Inflammatory macrophage (primary cell): ENCODE data around the gene TUBB.
"Not testable (repeated sequence)": the region's sequence is repeated elsewhere in the genome, so short reads cannot be mapped to it uniquely, and the experiment has no call there.

Experiments
- DNase-seq, 2 donors: peaks; one replicate each; pipeline ENCODE4 v3.0.0-alpha.2; 2020 to 2022

The TUBB gene

GRCh38 chr6:30687659-30688431 is 32.3 kb upstream of the TUBB start:
- no peak for DNase-seq

GRCh38 chr6:30688569-30688968 is 31.6 kb upstream of the TUBB start:
- DNase-seq: no peak

- DNase-seq: no peak
These were observed 30.9 kb upstream of the TUBB start for GRCh38 chr6:30689022-30689865.

GRCh38 chr6:30689985-30690384 is 30.2 kb upstream of the TUBB start:
- no peak for DNase-seq

GRCh38 chr6:30690403-30691207 is 29.5 kb upstream of the TUBB start, which contains the start of gene NRM:
NRM (minus strand) TSS chr6:30690984; CDS start chr6:30690974, 10 bp downstream.
- peak; percentile 78 to 88 for DNase-seq

DNA sequence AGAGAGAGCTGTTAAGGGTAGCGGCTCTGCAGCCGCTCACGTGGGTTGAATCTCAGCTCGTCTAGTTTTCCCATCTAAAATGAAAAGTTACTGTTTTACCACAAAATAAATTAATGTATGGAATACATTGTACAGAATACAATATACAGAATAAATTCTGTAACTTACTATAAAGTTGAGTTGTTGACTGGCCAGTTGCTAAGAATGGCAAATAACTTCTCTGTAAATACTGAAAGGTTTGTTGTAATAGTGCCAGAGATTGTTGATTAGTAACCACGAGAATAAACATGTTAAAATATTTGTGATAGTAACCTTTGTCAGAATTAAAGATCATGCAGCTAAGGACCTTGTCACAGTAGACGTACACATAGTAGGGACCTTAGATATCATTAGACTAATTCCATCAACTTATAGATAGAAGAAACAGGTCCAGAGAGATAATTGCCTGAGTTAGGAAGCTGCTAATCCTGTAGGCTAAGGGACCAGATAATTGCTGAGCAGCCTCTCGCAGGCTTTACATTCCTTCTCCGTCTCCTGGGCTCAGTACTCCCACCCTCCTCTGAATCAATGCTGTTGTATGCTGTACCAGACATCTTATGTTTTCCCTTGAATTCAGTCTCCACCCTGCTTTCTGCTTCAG is 28.8 kb upstream of the TUBB start:
- DNase-seq: no peak

DNA sequence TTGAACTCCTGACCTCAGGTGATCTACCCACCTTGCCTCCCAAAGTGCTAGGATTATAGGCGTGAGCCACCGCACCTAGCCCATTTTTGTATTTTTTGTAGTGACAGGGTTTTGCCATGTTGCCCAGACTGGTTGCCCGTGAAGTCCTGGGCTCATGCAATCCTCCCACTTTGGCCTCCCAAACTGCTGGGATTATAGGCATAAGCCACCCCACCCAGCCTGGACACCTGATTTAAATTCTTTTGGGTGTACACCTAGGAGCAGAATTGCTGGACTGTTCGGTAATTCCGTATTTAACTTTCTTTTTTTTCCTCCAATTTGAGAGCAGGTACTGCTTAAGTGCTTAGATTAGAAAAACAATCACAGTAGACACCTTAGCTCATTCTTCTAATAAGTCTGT is 23.7 kb upstream of the TUBB start:
- DNase-seq: no peak

- DNase-seq: peak; percentile 65 to 80
These were observed 19.8 kb upstream of the TUBB start for GRCh38 chr6:30700340-30700739.

DNA sequence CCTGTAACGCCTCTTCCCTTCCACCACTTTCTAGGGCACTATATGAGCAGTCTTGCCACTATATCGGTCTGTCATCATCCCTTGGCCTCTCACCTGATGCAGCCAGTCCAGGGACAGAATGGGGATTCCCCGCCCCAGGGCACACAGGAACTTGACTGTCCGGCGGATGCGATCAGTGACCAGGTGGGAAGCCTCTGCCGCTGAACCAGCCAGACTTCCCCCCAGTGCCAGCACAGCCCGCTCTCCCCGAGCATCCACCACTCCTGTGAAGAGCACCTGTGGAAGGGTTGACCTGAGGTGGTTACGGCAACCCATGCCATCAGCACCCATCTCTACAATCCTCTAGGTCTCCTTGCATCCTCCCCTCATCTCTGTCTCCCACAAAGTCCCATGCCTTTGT is 17.1 kb upstream of the TUBB start:
- no peak for DNase-seq

DNA sequence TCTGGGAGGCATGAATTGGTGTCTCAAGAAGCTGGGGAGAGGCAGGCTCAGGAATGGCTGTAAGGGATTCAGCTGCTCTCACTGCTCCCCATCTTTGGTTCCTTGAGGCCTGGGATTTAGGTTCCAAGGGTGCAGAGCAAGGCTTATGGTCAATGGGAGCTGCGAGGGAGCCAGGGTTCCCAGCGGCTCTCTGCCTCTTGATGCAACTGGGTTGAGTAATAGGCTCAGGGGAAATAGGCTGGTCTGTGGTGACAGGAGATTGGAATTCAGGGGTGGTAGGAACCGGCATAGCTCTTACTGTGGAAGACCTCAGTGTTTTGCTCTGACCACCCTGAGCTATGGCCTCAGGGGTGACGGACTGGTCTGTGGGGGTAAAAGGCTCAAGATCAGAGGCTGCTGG is 16.3 kb upstream of the TUBB start:
- peak; percentile 40 to 44 for DNase-seq

GRCh38 chr6:30705620-30706019 is 14.5 kb upstream of the TUBB start:
- no peak for DNase-seq

- no peak for DNase-seq
These were observed 12.8 kb upstream of the TUBB start for GRCh38 chr6:30707281-30707850.

DNA sequence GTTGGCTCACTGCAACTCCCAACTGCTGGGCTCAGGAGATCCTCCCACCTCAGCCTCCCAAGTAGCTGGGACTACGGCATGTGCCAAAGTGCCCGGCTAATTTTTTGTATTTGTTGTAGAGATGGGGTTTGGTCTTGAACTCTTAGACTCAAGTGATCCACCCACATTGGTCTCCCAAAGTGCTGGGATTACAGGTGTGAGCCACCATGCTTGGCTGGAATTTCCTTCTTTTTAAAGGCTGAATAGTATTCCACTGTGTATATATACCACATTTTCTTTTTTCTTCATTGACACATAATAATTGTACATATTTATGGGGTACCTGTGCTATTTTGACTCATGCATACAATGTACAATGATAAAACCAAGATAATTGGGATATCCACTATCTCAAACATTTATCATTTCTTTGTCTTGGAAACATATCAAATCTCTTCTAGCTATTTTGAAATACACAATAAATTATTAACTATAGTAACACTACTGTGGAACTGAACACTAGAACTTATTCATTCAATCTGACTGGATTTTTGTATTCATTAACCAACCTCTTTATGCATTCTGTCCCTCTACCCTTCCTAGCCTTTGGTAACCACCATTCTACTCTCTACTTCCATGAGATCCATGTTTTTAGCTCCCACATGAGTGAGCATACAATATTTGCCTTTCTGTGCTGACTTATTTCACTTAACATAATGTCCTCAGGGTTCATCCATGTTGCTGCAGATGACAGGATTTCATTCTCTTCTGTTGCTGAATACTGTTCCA is 10.9 kb upstream of the TUBB start:
- DNase-seq: no peak

DNA sequence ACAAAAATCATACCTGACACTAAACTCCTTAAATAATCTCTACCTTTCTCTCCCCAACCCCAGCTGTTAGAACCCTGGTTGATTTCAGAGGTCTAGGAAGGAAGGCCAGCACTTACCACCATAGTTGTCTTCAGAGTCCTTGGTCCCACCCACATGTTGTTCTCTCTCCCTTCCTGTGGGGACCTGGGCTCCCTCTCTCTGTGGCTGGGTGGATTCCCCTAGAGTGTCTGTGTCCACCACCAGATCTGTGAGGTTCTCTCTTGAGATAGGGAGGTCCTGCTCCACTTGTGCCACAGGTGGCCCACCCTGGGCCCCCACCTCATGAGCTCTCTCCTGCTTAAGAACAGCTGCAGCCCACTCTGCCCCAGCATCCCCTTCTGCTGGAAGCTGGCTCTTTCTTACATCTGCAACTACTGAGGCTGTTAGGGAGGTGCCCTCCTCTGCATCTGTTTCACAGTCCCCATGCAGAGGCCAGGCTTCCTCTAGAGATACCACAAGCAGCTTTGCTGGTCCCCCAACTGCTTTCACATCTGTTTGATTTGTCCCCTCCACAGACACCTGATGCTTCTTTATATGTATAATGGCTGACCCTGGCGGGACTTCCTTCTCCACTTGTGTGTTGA is 8.3 kb upstream of the TUBB start:
- no peak for DNase-seq

DNA sequence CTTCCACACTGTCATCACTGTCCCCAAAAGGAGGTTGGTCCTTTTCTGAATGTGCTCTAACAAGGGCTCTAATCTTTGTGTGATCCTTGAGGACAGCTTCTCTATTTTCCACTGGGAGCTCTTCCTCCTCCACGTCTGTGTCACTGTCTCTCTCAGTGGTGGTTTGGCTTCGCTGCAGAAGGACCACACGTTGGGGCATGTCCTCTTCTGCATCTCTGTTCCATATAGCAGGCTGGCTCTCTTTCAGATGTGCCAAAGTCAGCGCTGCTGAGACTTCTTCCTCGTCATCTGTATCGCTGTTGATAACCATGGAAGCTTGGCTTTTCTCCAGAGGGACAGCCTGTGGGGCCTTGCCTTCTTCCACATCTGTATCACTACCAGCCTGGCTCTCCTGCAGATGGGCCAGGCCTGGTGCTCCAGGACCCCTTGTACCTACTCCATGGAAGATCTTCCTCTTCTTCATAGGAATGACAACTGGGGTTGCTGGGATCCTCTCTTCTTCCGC is 7.7 kb upstream of the TUBB start:
- DNase-seq: no peak

- no peak for DNase-seq
These were observed 5.9 kb upstream of the TUBB start for GRCh38 chr6:30714263-30714662.

- no peak for DNase-seq
These were observed 3.3 kb upstream of the TUBB start for GRCh38 chr6:30716879-30717128.

DNA sequence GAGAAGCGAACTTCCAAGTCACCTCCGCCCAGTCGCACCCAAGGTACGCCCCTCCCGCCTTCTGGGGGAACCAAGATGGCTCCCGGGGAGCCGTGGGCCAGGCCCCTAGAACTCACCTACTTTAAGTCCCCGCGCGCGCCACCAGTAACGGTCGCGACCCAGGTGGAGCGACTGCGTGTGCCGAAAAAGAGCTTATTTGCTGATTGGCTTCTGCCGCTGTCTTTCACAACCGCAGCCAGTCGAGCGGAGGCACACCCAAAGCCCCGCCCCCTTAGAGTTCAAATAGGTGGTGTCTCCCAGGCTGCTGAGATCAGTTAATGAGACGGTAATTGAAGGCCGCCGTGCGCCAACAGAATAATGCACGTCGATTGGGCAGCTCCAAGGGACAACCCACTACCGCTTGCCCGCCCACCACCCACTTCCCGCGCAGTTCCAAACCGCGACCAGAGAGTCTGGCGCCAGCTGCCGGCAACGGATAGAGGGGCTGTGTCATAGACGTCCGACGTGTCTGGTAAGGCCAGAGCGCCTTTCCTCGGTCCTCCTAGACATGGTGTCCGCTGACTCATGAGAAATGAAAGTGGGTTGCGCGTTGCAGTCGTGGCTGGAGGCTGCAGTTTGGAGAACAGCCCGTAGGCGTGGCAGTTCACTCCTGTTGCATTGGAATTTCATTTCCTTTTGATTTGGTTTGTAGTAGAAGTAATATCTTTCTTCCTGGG is 2.9 kb upstream of the TUBB start, which contains the start of gene MDC1:
TSS of gene MDC1 (minus strand) at position 153 of the 716 bp plus-strand sequence. CDS start 2,106 bp downstream, outside the sequence.
- DNase-seq: peak; percentile 100

DNA sequence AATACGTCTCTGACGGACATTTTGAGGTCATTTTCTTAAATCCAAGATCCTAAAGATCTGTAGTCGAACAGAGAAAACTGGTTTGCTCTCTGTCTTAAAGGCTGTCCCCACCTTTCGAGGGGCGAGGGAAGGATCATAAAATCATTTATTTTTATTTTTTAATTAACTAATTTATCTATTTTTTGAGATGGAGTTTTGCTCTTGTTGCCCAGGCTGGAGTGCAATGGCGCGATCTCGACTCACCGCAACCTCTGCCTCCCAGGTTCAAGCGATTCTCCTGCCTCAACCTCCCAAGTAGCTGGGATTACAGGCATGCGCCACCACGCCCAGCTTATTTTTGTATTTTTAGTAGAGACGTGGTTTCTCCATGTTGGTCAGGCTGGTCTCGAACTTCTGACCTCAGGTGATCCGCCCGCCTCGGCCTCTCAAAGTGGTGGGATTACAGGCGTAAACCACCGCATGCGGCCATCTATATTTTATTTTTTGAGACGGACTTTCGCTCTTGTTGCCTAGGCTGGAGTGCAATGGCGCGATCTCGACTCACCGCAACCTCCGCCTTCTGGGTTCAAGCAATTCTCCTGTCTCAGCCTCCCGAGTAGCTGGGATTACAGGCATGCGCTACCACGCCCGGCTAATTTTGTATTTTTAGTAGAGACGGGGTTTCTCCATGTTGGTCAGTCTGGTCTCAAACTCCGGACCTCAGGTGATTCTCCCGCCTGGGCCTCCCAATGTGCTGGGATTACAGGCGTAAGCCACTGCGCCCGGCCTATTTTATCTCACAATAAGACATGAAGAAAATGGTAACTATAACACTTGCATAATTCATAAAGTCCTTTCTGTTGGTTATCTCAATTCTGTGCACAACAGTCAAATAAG is 2.1 kb upstream of the TUBB start:
- not testable (repeated sequence) for DNase-seq
